C4-2B (cell line): ENCODE results near the gene RFX2.

Experiments used
- CTCF ChIP-seq: fragments of 450-650 bp; conservative IDR thresholded peaks from 2 replicates; pipeline ENCODE4 v1.5.1; 2017; ENCODE audit warnings: mild to moderate bottlenecking
- ZFX ChIP-seq: fragments of 450-650 bp; IDR thresholded peaks from 2 replicates; pipeline ENCODE4 v1.6.1; 2017

- no peak for TF ChIP-seq CTCF
- no peak for TF ChIP-seq ZFX
These were observed 119.0 kb downstream of the RFX2 start for GRCh38 chr19:5991244-5991838.
